ENCODE measurements around the gene TRMT44.

The TRMT44 gene

DNA sequence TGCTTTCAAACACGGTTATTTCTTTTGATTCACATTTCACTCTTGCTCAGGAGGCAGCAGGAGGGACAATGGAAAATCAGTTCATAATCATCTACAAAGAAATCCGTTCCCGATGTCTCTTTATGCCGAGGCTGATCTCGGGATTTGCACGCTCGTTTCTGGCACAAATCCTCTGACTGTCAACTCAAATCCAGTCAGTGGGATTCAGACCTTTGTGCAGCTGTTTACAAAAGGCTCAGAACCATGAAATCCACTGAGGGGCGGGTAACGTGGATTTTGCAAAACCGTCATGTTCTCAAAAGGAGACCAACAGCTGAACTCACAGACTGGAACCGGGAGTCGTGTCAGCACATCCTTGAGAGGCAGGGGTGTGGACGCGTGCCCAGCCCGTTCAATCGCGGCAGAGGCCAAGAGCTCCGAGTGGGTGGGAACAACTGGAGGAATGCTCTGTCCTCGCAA is 46.5 kb upstream of the TRMT44 start:
- H3K4me3 ChIP-seq (ENCODE audit: low read depth, low read length) = no peak overlapping the region
- TF ChIP-seq CTCF (IDR thresholded peaks at IDR 0.05; ENCODE audit: insufficient read depth, low read depth, low read length, missing control alignments) = no peak
- no peak for DNase-seq (ENCODE audit: low read depth)

DNA sequence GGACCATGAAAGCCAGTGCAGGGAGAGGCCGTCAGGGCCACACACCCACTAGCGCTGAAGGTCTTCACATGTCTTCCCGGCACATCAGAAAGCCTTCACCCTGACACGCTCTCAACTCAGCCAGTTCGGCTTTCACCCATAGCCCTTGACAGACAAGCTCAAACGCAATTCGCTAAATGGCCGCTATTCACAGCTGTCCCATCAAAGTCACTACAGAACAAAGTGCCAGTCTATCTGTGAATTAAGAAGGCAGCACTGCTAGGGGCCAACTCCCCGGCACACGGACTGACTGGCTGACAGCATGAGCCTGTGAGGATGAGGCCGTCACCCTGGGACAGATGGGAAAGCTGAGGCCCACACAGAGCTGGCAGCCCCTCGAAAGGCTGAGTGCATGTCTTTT is 45.8 kb upstream of the TRMT44 start:
- no peak for DNase-seq (ENCODE audit: low read depth)
- no peak overlapping the region for H3K4me3 ChIP-seq (ENCODE audit: low read depth, low read length)
- TF ChIP-seq CTCF (IDR thresholded peaks at IDR 0.05; ENCODE audit: insufficient read depth, low read depth, low read length, missing control alignments) = no peak

GRCh38 chr4:8395504-8396296 is 44.9 kb upstream of the TRMT44 start:
- no peak overlapping the region for H3K4me3 ChIP-seq (ENCODE audit: low read depth, low read length)
- no peak for DNase-seq (ENCODE audit: low read depth)
- TF ChIP-seq CTCF (IDR thresholded peaks at IDR 0.05; ENCODE audit: insufficient read depth, low read depth, low read length, missing control alignments) = no peak

DNA sequence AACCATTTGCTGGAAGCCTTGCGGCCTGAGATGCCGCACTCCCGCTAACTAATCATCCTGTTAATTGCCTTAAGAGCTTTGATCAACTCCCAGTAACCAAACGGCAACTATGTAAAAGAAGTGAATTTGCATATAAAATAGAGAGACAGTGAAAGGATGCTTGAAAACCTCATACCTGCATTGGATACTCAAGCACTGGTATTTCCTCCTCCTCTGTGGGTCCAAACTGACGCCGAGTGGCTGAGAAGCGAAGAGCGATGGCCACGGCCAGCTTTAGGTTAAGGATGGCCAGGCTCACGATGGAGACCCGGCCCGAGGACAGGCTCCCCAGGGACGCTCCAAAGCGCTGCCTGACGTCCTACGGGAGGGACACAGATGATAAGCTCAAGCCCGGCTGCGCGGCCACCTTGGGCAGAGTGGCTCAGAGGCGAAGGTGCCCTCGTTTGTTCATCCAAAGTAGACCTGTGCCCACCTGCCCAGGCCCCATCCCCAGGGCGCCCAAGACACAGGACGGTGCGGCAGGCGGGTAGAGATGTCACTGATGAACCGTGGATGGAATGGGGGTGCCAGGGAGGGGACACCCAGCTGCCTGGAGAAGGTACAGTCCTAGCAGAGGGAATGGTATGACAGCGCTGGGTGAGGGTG is 43.7 kb upstream of the TRMT44 start:
- no peak for DNase-seq (ENCODE audit: low read depth)
- no peak for TF ChIP-seq CTCF (IDR thresholded peaks at IDR 0.05; ENCODE audit: insufficient read depth, low read depth, low read length, missing control alignments)
- no peak overlapping the region for H3K4me3 ChIP-seq (ENCODE audit: low read depth, low read length)

DNA sequence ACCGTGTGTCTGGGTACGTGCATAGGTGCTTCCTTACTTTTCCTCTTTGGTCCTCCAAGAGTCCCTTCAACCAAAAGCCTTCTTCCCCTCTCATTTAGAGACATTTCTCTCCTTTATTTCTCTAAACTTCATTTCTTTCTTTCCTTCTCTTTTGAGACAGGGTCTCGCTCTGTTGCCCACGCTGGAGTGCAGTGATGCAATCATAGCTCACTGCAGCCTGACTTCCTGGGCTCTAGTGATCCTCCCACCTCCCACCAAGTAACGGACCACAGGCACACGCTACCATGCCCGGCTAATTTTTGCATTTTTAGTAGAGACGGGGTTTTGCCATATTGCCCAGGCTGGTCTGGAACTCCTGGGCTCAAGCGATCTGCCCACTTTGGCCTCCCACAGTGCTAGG is 42.2 kb upstream of the TRMT44 start:
- TF ChIP-seq CTCF (IDR thresholded peaks at IDR 0.05; ENCODE audit: insufficient read depth, low read depth, low read length, missing control alignments) = no peak
- DNase-seq (ENCODE audit: low read depth) = no peak

DNA sequence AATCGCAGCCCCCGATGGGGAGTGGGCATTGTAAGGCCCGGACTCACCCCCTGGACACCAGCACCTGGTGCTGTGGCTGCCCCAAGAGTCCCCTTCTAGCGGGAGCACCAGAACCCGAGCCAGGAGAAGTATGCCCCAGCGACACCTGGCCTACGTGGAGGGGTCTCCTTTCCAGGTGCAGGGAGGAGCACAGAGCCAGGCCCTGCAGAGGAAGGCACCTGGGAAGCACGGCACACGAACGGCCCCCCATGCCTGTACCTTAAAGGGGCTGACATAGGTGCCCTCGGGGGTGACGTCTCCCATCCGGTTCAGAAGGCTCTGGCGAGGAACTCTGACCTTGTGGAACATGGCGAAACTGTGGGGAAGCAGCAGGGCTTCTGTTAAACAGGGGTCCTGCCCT is 41.3 kb upstream of the TRMT44 start:
- no peak for TF ChIP-seq CTCF (IDR thresholded peaks at IDR 0.05; ENCODE audit: insufficient read depth, low read depth, low read length, missing control alignments)
- no peak overlapping the region for H3K4me3 ChIP-seq (ENCODE audit: low read depth, low read length)
- no peak for DNase-seq (ENCODE audit: low read depth)

More for the DNA sequence above, 42.2 kb upstream of the TRMT44 start:
- H3K4me3 ChIP-seq (ENCODE audit: low read depth, low read length) = no peak overlapping the region

All from GM12865 (cell line).